PFSK-1 (cell line): Measurements from ENCODE around the gene IFIH1.

ENCODE experiments used
- FOXP2 ChIP-seq: optimal IDR thresholded peaks from 2 replicates; pipeline ENCODE3; 2011; ENCODE audit warnings: borderline replicate concordance, control low read depth, inconsistent platforms; ENCODE audit not compliant: insufficient read depth; ENCODE audit errors: extremely low read length, extremely low read depth
- POLR2AphosphoS5 ChIP-seq: IDR thresholded peaks from 2 replicates; pipeline ENCODE4 v1.6.1; 2012; ENCODE audit warnings: low read depth, mild to moderate bottlenecking, control low read depth, low read length, moderate library complexity
- SIN3A ChIP-seq: IDR thresholded peaks from 2 replicates; pipeline ENCODE4 v1.6.1; 2012; ENCODE audit warnings: mild to moderate bottlenecking, low read length, moderate library complexity, borderline replicate concordance; ENCODE audit not compliant: insufficient read depth
- TAF1 ChIP-seq: IDR thresholded peaks from 2 replicates; pipeline ENCODE4 v1.6.1; 2012; ENCODE audit warnings: low read length, control low read depth, borderline replicate concordance; ENCODE audit not compliant: insufficient read depth
- TF ChIP-seq, protein P1 (sequence below), 2 experiments: IDR thresholded peaks; 2 replicates each; pipeline versions ENCODE4 v1.6.1 to v1.8.0; 2011 to 2012; ENCODE audit warnings: low read depth in 2 of 2, low read length in 2 of 2, control low read depth in 1 of 2, inconsistent platforms in 1 of 2, mild to moderate bottlenecking in 1 of 2, moderate library complexity in 1 of 2; ENCODE audit not compliant: insufficient read depth in 1 of 2

DNA sequence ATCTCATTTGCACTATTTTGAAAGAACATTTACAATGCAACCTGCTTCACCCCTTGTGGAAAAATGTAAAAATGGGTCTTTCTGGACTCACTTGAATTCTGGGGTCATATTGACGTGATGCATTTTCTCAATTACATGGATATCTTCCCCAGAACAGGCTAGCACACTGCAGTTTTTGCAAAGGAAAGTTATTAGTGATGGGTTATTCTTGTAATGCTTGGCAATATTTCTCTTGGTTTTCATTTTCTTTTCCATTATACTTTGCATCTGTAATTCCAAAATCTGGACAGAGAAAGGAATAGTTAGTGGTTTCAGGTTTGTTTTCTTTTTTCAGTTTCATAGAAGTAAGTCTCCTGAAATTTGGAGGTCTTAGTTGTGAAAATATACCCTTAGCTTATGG lies 50.5 kb downstream of the IFIH1 start:
- TF ChIP-seq, protein P1, sequence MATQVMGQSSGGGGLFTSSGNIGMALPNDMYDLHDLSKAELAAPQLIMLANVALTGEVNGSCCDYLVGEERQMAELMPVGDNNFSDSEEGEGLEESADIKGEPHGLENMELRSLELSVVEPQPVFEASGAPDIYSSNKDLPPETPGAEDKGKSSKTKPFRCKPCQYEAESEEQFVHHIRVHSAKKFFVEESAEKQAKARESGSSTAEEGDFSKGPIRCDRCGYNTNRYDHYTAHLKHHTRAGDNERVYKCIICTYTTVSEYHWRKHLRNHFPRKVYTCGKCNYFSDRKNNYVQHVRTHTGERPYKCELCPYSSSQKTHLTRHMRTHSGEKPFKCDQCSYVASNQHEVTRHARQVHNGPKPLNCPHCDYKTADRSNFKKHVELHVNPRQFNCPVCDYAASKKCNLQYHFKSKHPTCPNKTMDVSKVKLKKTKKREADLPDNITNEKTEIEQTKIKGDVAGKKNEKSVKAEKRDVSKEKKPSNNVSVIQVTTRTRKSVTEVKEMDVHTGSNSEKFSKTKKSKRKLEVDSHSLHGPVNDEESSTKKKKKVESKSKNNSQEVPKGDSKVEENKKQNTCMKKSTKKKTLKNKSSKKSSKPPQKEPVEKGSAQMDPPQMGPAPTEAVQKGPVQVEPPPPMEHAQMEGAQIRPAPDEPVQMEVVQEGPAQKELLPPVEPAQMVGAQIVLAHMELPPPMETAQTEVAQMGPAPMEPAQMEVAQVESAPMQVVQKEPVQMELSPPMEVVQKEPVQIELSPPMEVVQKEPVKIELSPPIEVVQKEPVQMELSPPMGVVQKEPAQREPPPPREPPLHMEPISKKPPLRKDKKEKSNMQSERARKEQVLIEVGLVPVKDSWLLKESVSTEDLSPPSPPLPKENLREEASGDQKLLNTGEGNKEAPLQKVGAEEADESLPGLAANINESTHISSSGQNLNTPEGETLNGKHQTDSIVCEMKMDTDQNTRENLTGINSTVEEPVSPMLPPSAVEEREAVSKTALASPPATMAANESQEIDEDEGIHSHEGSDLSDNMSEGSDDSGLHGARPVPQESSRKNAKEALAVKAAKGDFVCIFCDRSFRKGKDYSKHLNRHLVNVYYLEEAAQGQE (IDR thresholded peaks at IDR 0.05; ENCODE audit: insufficient read depth in 1 of 2, low read depth in 2 of 2, low read length in 2 of 2), result no peak
- TF ChIP-seq POLR2AphosphoS5 (no peak), SIN3A (no peak), TAF1 (no peak), FOXP2 (no peak)
